Measurements from ENCODE around the gene GCSAM.

GCSAM gene, protein sequence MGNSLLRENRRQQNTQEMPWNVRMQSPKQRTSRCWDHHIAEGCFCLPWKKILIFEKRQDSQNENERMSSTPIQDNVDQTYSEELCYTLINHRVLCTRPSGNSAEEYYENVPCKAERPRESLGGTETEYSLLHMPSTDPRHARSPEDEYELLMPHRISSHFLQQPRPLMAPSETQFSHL

DNA sequence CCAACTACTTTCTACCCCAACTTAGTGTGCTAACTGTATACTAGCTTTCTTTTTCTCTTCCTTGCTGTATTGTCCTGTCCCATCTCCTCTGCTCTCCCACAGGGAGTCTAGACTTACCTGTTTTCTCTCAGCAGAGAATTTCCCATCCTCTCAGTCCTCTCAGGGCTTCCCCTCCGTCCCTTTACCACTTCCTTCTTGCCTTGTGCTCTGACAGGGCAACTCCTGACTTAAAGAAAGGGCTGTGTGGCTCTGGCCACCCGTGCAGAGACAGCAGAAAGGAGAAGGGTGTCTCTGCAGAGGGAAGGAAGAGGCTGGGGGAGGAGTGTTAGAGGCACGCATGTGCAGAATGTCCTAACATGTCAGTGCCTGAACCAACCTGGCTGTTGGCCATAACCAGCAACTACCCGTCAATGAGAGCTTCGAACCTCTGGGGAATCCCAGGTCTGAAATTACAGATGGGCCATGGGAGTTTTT, at the start of gene GCSAM:
Gene GCSAM, minus strand, starts transcription at position 274 of the 474 bp plus-strand sequence. Its CDS starts 128 bp downstream, at position 146.
- TF ChIP-seq GATA2 (IDR thresholded peaks at IDR 0.05; ENCODE audit: low read depth, low read length) (no peak), GATA3 (IDR thresholded peaks at IDR 0.05; ENCODE audit: low read depth, low read length) (no peak)

DNA sequence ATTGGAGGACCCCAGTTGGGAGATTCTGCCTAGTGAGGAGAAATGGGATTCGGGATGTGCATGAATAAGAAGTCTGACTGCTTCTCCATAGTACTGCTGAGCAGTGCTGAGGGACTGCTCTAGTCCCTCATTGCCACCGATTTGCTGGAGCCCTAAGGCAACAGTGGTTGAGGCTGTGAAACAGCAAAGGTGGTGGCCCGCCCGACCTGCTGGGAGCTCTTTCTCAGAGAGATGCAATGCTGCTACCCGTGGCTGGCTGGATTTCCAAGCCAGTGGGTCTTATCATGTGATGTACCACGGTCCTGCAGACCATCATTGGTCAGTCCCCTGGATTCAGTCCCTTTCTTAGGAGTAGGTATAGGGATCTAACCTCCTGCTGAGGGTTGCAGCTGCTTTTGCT, 42.6 kb upstream of the GCSAM start:
- TF ChIP-seq GATA3 (IDR thresholded peaks at IDR 0.05; ENCODE audit: low read depth, low read length), result no peak
- no peak for TF ChIP-seq GATA2 (IDR thresholded peaks at IDR 0.05; ENCODE audit: low read depth, low read length)

DNA sequence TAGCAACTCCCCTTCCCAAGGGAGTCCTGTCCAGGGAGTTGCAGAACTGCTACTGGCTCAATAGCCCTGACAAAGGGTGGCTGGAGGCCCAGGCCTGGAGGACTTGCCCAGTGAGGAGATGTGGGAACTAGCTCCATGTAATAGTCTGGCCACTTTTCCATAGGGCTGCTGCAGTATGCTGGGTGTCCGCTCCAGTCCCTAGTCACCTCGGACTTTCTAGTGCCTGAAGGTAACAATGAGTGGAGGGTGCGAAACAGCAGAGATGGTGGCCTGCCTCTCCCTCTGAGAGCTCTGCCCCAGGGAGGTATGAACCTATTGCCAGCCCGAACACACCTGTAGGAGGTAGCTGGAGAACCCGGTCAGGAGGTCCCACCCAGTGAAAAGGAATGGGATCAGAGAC, 42.0 kb upstream of the GCSAM start:
- no peak for TF ChIP-seq GATA2 (IDR thresholded peaks at IDR 0.05; ENCODE audit: low read depth, low read length)
- TF ChIP-seq GATA3 (IDR thresholded peaks at IDR 0.05; ENCODE audit: low read depth, low read length), result no peak

DNA sequence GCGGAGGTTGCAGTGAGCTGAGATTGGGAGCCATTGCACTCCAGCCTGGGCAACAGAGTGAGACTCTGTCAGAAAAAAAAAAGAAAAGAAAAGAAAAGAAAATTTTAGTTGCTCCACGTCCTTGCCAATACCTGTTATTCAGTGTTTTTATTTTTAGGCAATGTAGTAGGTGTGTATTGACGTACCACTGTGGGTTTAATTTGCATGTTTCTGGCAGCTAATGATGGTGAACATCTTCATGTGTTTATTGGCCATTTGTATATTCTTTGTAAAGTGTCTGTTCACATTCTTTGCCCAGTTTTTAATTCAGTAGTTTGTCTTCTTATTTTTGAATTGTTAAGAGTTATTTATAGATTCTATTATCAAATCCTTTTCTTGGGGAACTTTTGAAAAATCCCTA, 38.1 kb upstream of the GCSAM start:
- TF ChIP-seq GATA3 (IDR thresholded peaks at IDR 0.05; ENCODE audit: low read depth, low read length), result no peak
- no peak for TF ChIP-seq GATA2 (IDR thresholded peaks at IDR 0.05; ENCODE audit: low read depth, low read length)

DNA sequence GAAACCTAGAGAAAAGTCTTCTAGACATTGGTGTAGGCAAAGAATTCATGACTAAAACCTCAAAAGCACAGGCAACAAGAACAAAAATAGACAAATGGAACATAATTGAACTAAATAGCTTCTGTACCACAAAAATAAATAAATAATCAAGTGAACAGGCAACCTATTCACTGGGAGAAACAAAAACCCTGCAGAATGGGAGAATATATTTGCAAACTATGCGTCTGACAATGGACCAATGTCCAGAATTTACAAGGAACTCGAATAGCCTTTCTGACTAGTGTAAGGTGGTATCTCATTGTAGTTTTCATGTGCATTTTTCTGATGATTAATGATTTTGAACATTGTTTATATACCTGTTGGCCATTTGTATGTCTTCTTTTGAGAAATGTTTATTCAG, 37.0 kb upstream of the GCSAM start:
- no peak for TF ChIP-seq GATA3 (IDR thresholded peaks at IDR 0.05; ENCODE audit: low read depth, low read length)

DNA sequence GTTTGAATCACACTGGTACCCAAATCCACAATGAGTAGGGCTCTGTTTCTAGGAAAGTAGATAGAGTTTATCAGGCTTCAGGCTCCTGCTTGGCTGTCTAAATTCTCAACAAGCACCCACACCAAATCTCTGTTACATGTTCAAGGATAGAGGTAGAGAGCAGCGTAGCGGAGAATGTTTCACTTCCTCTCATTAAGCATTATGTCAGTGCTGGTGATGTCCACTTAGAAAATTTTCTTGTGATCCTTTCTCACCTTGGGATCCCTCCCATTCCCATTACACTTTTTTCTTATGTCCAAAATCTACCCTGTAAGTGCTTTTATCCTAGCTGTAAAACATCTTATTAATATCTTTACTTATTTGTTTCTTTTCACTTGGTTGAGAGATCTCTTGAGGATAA, 34.7 kb upstream of the GCSAM start:
- TF ChIP-seq GATA3 (IDR thresholded peaks at IDR 0.05; ENCODE audit: low read depth, low read length), result no peak
- TF ChIP-seq GATA2 (IDR thresholded peaks at IDR 0.05; ENCODE audit: low read depth, low read length), result no peak

DNA sequence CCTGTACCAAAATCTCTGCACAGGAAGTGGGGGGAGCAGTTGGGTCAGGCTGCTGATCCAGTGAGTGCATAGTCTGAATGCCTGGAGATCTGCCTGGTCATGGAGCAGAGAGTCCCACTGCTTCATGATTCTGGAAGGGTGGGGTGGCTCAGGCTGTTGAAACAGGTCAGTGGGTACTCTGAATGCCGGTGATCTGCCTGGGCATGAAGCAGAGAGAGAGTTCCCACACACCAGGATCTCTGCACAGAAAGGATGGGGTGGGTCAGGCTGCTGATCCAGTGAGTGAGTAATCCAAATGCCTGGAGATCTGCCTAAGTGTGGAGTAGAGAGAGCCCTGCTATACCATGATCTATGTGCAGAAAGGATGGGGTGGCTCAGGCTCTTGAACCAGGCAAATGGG, 16.1 kb upstream of the GCSAM start:
- no peak for TF ChIP-seq GATA3 (IDR thresholded peaks at IDR 0.05; ENCODE audit: low read depth, low read length)
- TF ChIP-seq GATA2 (IDR thresholded peaks at IDR 0.05; ENCODE audit: low read depth, low read length), result no peak

DNA sequence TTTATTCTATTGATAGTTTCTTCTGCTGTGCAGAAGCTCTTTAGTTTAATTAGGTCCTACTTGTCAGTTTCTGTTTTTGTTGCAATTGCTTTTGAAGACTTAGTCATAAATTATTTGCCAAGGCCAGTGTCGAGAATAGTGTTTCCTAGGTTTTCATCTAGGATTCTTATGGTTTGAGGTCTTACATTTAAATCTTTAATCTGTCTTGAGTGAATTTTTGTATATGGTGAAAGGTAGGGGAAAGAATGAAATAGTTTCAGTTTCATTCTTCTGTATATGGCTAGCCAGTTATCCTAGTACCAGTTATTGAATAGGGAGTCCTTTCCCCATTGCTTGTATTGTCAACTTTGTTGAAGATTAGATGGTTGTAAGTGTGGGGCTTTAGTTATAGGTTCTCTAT, 10.6 kb upstream of the GCSAM start:
- no peak for TF ChIP-seq GATA3 (IDR thresholded peaks at IDR 0.05; ENCODE audit: low read depth, low read length)
- no peak for TF ChIP-seq GATA2 (IDR thresholded peaks at IDR 0.05; ENCODE audit: low read depth, low read length)

DNA sequence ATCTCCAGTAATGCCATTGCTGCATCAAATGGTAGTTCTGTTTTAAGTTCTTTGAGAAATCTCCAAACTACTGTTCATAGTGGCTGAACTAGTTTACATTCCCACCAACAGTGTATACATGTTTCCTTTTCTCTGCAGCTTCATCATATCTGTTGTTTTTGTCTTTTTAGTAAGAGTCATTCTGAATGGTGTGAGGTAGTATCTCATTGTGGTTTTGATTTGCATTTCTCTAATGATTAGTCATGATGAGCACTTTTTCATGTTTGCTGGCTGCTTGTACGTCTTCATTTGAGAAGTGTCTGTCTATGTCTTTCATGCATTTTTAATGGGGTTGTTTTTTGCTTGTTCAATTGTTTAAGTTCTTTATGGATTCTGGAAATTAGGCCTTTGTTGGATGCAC, 10.2 kb upstream of the GCSAM start:
- no peak for TF ChIP-seq GATA3 (IDR thresholded peaks at IDR 0.05; ENCODE audit: low read depth, low read length)
- TF ChIP-seq GATA2 (IDR thresholded peaks at IDR 0.05; ENCODE audit: low read depth, low read length), result no peak

DNA sequence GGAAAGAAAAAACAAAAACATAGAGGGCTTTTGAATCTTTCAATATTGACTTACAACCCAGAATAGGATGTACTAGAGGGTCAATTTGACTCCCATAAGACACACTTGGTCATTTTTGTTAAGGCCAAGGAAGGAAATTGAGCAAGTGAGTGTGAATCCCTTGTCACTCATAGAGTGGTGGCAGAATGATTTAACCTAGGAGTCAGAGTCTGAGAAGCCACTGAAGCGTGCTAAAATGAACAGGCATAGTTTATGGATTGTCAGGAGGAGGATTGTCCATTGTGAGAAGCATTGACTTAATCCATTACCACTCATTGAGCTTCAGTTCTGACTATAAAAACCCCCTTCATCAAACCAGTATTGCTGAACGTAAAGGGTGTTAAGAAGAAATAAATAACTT, 8.2 kb upstream of the GCSAM start:
- TF ChIP-seq GATA2 (IDR thresholded peaks at IDR 0.05; ENCODE audit: low read depth, low read length) (no peak), GATA3 (IDR thresholded peaks at IDR 0.05; ENCODE audit: low read depth, low read length) (no peak)

DNA sequence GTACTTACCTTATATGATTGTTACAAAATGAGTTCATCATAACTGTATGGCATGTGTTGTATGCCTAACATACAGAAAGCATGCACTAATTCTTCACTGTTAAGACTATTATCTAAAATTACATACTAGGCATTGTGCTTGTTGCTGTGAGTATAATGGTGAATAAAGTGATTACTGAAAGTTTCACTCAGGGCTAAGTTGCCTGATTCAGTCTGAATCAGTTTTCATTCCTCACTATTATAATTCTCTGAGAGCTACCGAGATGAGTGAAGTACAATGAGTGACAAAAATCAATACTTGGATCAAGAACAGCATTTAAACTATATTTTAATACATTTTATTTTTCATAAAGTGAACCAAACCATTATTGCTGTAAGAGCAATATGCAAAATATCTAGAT, 7.5 kb upstream of the GCSAM start:
- TF ChIP-seq GATA2 (IDR thresholded peaks at IDR 0.05; ENCODE audit: low read depth, low read length) (no peak), GATA3 (IDR thresholded peaks at IDR 0.05; ENCODE audit: low read depth, low read length) (no peak)

DNA sequence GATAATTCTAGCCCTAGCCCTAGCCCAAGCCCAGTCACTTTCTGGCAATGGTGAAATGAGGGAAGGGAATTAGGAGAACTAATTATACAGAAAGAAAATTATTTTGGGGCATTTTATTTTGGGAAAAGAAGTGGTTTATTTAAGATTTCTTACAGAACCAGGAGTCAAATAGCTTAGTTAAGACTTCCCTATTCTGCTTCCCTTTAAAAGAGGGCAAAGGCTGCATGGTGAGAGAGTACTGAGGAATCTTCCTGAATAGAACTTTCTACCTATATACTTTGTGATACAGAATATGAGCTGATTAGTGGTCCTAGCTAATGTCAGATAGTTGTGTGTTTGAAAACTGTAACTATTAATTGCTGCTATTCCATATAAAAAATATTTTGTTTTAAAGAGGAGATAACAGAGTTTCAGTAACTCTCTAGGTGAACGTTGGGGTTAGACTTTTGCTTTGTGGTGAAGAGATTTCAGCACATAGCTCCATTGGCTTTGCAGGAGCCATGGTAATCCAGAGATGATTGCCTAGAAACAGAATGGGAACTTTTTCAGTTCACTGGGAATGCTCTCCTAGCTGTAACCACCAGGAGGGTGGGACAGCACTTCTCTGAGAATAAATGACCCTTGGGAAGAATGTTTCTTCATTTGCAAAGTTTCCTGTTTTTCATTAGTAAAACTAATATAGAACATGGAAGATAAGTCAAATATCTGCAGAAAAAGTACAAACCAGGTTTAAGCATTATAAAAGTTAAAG, 5.3 kb upstream of the GCSAM start:
- no peak for TF ChIP-seq GATA2 (IDR thresholded peaks at IDR 0.05; ENCODE audit: low read depth, low read length)
- no peak for TF ChIP-seq GATA3 (IDR thresholded peaks at IDR 0.05; ENCODE audit: low read depth, low read length)

DNA sequence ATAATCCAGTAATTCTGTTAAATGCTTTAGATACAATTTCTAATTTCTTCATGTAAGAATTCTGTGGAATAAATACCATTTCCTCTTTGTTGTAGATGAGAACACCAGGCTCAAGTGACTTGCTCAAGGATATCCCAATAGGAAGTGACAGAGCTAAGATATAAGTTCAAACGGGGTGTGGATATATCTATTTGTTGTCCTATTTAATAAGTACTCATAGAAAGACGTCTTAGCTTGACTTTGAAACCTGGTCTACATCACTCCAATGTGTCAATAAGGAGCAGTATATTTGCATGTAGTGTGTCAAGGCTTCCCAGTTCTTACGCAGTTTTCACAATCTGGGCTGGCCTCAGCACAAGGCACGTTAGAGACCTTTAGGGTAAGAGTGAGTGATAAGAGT, 4.7 kb upstream of the GCSAM start:
- no peak for TF ChIP-seq GATA2 (IDR thresholded peaks at IDR 0.05; ENCODE audit: low read depth, low read length)
- no peak for TF ChIP-seq GATA3 (IDR thresholded peaks at IDR 0.05; ENCODE audit: low read depth, low read length)

DNA sequence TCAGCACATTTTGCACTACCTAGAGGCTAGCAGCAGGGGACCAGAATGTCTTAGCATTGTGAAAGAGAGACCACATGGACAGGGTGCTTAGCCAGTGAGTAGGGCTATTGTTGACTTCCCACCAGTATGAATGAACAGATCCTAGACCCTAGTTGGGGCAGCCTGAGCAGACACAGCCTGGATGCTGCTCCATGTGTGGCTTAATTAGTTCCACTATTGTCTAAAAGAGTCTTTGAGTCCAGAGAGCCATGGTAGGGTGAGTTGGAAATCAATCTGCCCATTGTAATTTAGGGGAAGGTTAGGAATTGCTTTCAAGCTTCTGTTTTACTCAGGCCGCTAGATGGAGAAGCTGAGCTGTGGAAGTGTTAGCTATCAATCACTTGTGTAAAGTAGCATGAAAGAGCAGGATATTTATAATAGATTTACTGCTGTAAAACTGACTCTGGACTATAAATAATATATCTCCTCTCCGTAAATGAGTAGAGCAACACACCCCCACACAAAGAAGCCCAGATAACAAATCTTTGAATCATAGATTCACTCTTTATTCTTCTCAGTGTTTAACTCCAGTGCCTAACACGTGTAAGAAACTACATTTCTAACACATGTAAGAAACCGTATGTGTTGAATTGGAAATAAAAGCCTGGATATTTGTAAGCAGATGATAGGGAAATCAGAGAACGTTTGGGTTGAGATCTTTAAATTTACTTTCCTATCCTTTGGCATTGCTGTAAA, 4.1 kb upstream of the GCSAM start:
- TF ChIP-seq GATA2 (IDR thresholded peaks at IDR 0.05; ENCODE audit: low read depth, low read length), result no peak
- TF ChIP-seq GATA3 (IDR thresholded peaks at IDR 0.05; ENCODE audit: low read depth, low read length), result no peak

DNA sequence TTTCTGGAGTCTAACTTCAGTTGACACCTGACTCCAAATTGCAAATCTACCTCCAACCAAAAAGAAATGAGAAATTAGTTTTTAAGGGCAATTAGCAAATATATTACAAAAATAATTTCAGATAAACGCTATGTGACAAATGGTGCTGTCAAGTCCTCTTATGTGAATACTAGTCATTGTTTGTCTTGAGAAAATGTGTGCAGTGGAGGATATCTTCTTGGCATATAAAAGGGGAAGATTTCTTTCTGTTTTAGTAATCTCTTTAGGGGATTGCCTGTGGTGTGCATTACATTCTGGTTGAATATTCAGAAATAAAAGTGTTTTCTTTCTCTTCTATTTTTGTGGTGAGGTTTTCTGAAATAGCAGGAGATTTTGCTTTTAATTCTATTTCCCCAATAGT, 3.0 kb upstream of the GCSAM start:
- no peak for TF ChIP-seq GATA2 (IDR thresholded peaks at IDR 0.05; ENCODE audit: low read depth, low read length)
